Esophagus mucosa (tissue), 1 donor: Measurements from ENCODE around the gene NOL7. TPM values are rescaled to one million over a fixed set of nuclear protein-coding genes. Genes with fewer than 3 reads are reported as not detected.

Source experiments
- ATAC-seq: fragments of 200-7000 bp; cut with Tn5 transposase; one replicate; pipeline ENCODE4 v1.9.1; 2020
- total RNA-seq: library from RNA; stranded (reverse); gene quantifications from one replicate; pipeline ENCODE4 v1.2.4, GENCODE V29; 2023
- donor health status: DM: yes; HTN: yes; CAD: no.

Gene NOL7
- total RNA-seq, 1 donor from 2014 or later: 33.1 TPM

GRCh38 chr6:13597073-13597472, 18.1 kb upstream of the NOL7 start:
- no peak for ATAC-seq

GRCh38 chr6:13600036-13600435, 15.1 kb upstream of the NOL7 start:
- no peak for ATAC-seq

- no peak for ATAC-seq
These were observed 11.0 kb upstream of the NOL7 start for GRCh38 chr6:13604135-13604534.

GRCh38 chr6:13604546-13605416, 10.4 kb upstream of the NOL7 start:
- ATAC-seq: no peak

- no peak for ATAC-seq
These were observed 9.5 kb upstream of the NOL7 start for GRCh38 chr6:13605634-13606033.

GRCh38 chr6:13611715-13612114, 3.4 kb upstream of the NOL7 start:
- no peak for ATAC-seq

- ATAC-seq: no peak
These were observed 2.0 kb upstream of the NOL7 start for GRCh38 chr6:13613029-13613594.

- ATAC-seq: peak; percentile 52
These were observed 809 bp upstream of the NOL7 start for GRCh38 chr6:13614126-13614925.

GRCh38 chr6:13615792-13616120, 621 bp downstream of the NOL7 start:
- peak; percentile 55 for ATAC-seq

- ATAC-seq: no peak
These were observed 1.9 kb downstream of the NOL7 start for GRCh38 chr6:13617066-13617465.

- ATAC-seq: peak; percentile 56
These were observed 9.7 kb downstream of the NOL7 start for GRCh38 chr6:13624871-13625288.

GRCh38 chr6:13629459-13630116, 14.5 kb downstream of the NOL7 start:
- ATAC-seq: no peak

GRCh38 chr6:13630499-13630898, 15.4 kb downstream of the NOL7 start:
- no peak for ATAC-seq

- no peak for ATAC-seq
These were observed 18.2 kb downstream of the NOL7 start for GRCh38 chr6:13633343-13633742.

- peak; percentile 46 for ATAC-seq
These were observed 21.0 kb downstream of the NOL7 start for GRCh38 chr6:13635948-13636658.

GRCh38 chr6:13638014-13638413, 22.9 kb downstream of the NOL7 start:
- ATAC-seq: no peak

GRCh38 chr6:13638626-13639025, 23.5 kb downstream of the NOL7 start:
- no peak for ATAC-seq

GRCh38 chr6:13641315-13641714, 26.2 kb downstream of the NOL7 start:
- ATAC-seq: no peak

- ATAC-seq: no peak
These were observed 28.0 kb downstream of the NOL7 start for GRCh38 chr6:13643125-13643524.

- no peak for ATAC-seq
These were observed 33.7 kb downstream of the NOL7 start for GRCh38 chr6:13648850-13649249.

- ATAC-seq: no peak
These were observed 34.3 kb downstream of the NOL7 start for GRCh38 chr6:13649393-13649792.

- ATAC-seq: no peak
These were observed 38.2 kb downstream of the NOL7 start for GRCh38 chr6:13653296-13653695.
